GM19023 (cell line): ENCODE measurements around the gene ELOA2.
"Not testable (repeated sequence)": the region's sequence is repeated elsewhere in the genome, so short reads cannot be mapped to it uniquely, and the experiment has no call there.

Experiments used
- ATAC-seq: cut with Tn5 transposase; IDR thresholded peaks from one replicate; pipeline ENCODE4 v1.9.1; 2021; ENCODE audit warnings: mild to moderate bottlenecking, moderate library complexity; ENCODE audit not compliant: unreplicated experiment

The ELOA2 gene, protein sequence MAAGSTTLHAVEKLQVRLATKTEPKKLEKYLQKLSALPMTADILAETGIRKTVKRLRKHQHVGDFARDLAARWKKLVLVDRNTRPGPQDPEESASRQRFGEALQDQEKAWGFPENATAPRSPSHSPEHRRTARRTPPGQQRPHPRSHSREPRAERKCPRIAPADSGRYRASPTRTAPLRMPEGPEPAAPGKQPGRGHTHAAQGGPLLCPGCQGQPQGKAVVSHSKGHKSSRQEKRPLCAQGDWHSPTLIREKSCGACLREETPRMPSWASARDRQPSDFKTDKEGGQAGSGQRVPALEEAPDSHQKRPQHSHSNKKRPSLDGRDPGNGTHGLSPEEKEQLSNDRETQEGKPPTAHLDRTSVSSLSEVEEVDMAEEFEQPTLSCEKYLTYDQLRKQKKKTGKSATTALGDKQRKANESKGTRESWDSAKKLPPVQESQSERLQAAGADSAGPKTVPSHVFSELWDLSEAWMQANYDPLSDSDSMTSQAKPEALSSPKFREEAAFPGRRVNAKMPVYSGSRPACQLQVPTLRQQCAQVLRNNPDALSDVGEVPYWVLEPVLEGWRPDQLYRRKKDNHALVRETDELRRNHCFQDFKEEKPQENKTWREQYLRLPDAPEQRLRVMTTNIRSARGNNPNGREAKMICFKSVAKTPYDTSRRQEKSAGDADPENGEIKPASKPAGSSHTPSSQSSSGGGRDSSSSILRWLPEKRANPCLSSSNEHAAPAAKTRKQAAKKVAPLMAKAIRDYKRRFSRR

GRCh38 chr18:47035156-47035671, at the start of gene ELOA2:
TSS of gene ELOA2 (minus strand) at chr18:47035621. CDS start at chr18:47035264, 357 bp downstream.
- ATAC-seq, result no peak

- no peak for ATAC-seq
These were observed 46.2 kb upstream of the ELOA2 start for GRCh38 chr18:47081578-47081977.

GRCh38 chr18:47080872-47081271, 45.5 kb upstream of the ELOA2 start:
- ATAC-seq, result no peak

DNA sequence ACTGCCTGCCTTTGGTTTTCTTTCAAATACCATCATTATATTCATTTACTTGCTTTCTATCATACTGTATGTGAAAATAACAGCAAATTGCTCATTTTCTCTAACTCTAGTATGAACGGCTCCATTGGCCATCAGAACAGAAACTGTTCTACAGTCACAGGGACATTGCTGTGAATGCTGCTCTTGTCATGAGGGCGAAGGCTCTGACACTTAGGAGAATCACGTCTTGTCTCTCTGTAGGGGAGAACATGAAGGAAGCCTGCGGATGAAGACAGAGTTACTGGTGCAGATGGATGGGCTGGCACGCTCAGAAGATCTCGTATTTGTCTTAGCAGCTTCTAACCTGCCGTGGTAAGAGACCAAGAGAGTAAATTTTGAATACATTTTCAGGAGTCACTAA, 41.7 kb upstream of the ELOA2 start:
- ATAC-seq, result no peak

- no peak for ATAC-seq
These were observed 39.9 kb upstream of the ELOA2 start for GRCh38 chr18:47075098-47075883.

DNA sequence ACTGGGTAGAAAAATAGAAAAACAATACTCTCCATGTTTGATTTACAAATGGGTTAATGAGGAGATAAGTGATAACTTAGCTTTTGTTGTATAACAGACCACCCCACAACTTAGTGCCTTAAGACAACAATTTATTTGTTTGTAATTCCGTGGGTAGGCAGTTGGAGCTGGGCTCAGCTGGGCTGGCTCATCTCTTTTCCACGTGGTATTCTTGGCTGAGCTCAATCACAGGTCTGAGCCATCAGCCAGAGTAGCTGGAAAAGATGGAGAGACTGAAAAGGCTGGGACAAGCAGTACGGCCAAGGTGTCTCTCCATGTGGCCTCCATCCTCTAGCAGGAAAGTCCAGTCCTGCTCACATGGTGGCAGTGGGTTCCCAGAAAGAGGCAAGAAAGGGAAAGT, 32.2 kb upstream of the ELOA2 start:
- ATAC-seq, result no peak

- no peak for ATAC-seq
These were observed 27.7 kb upstream of the ELOA2 start for GRCh38 chr18:47063096-47063495.

DNA sequence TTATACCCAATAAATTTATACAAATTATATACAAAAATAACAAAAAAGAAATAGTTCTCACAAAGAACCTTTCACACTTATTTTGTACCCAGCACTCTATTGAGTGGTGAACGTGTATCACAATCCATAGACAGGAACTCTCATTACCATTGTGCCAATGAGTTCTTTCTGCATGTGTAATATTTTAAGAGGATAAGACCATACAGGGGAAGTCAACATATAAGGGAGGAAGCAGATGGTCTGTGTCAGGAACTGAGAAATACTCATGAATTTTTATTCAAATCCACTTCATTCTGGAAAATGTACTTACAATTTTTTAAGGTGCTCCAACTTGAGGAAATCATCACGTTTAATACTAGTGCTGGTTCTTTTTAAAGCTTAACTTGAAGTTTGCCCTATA, 27.1 kb upstream of the ELOA2 start:
- no peak for ATAC-seq

GRCh38 chr18:47054369-47054768, 18.9 kb upstream of the ELOA2 start:
- no peak for ATAC-seq

GRCh38 chr18:47050468-47050867, 15.0 kb upstream of the ELOA2 start:
- no peak for ATAC-seq

GRCh38 chr18:47040982-47041381, 5.6 kb upstream of the ELOA2 start:
- ATAC-seq, result no peak

GRCh38 chr18:47036927-47037578, 1.6 kb upstream of the ELOA2 start:
- no peak for ATAC-seq

GRCh38 chr18:47036298-47036874, 965 bp upstream of the ELOA2 start:
- no peak for ATAC-seq

GRCh38 chr18:47034591-47034990, 830 bp downstream of the ELOA2 start:
- not testable (repeated sequence) for ATAC-seq

DNA sequence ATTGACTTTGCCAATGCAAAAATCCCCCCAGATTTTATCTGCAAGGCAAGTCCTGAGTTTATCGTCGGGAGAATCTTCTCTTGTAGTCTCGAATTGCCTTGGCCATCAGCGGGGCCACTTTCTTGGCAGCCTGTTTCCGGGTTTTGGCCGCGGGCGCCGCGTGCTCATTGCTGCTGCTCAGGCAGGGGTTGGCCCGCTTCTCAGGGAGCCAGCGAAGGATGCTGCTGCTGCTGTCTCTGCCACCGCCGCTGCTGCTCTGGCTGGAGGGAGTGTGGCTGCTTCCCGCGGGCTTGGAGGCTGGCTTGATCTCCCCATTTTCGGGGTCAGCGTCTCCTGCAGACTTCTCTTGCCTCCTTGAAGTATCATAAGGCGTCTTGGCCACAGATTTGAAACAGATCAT, 2.5 kb downstream of the ELOA2 start:
- no peak for ATAC-seq

DNA sequence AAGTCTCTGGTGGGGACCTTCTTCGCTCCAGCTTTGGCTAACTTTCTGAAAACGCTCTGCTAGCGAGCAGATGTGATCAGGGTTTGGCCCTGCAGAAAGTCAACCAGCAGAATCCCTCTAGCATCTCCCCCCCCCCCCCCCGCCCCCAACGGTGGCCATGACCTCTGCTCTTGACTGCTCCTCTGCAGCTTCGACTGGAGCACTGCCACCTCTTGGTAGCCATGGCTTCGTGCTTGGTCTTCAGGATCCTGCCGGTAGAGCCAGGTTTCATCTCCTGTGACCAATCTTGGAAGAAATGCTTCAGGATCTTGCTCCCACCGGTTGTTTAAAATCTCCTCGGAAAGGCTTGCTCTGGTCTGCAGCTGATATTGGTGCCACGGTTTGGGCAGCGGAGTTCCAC, 4.5 kb downstream of the ELOA2 start:
- not testable (repeated sequence) for ATAC-seq

DNA sequence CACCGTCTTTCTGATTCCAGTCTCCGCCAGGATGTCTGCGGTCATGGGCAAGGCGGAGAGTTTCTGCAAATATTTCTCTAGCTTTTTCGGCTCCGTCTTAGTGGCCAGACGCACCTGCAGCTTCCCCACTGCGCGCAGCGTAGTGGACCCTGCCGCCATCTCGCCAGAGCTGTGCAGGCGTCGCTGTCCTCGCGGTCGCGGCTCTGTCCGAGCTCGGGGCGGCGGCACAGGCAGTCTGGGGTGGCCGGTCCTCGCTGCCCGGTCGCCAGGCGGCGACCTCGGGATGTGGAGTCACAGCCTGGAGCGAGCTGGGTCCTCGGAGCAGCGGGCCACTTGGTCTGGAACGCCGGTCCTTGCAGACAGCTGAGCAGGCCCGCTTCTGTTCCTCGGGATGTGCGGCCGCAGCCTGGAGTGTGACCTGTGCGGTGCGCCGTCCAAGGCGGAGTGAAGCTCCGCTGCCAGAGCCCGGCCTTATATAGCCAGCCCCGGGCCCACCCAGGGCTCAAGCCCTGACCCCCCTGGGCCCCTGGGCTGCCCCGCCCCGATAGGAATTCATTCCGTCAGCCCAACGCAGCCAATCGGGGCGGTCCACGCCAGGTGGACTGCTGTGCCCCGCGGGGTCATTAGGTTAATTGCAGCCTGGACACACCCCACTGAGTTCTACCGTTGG, 5.6 kb downstream of the ELOA2 start:
- not testable (repeated sequence) for ATAC-seq

- ATAC-seq, result not testable (repeated sequence)
These were observed 6.7 kb downstream of the ELOA2 start for GRCh38 chr18:47028738-47029137.

GRCh38 chr18:47025557-47026174, 9.8 kb downstream of the ELOA2 start:
- ATAC-seq, result not testable (repeated sequence)
